ENCODE results near the gene FGL2.
"Not testable (repeated sequence)": the region's sequence is repeated elsewhere in the genome, so short reads cannot be mapped to it uniquely, and the experiment has no call there.

Gene FGL2

DNA sequence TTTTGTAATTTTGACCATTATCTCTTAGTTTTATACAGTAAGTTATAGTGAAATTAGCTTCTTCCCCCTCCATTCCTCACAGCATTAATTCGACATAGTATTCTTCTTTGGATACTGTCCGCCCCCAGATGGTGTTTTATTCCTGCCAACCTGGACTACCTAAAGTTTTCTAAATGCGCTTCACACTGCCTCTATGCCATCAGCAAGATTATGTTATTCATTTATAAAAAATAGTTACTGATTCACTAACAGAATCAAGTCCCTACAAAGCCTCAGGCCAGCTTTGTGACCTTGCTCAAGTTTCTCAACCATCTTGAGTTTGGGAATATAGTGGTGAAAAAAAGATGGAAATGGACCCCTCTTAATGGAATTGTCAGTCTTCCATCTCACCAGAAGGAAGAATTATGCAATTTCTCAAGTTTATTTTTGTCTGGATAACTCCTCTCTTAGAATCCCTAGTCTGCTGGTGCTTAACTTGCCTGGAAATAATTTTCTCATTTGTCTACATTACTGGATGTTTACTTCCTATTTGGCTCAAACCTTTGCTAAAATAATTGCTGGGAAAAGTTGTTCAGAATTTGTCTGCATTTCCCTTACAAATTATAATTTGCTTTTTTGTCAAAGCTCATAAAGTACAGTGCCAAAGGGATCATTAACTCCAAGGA lies 16.7 kb upstream of the FGL2 start:
- DNase-seq (ENCODE audit: low spot score): no peak

DNA sequence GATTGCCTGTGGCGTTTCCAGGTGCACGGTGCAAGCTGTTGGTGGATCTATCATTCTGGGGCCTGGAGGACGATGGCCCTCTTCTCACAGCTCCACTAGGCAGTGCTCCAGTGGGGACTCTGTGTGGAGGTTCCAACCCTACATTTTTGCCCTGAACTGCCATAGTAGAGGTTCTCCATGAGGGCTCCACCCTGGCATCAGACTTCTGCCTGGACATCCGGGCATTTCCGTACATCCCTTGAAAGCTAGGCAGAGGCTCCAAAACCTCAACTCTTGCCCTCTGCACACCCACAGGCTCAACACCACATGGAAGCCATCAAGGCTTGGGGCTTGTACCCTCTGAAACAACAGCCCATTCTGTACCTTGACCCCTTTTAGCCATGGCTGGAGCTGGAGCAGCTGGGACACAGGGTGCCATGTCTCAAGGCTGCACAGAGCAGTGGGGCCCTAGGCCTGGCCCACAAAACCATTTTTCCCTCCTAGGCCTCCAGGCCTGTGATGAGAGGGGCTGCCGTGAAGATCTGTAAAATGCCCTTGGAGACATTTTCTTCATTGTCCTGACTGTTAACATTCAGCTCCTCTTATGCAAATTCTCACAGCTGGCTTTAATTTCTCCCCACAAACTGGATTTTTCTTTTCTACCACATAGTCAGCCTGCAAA lies 10.0 kb upstream of the FGL2 start:
- no peak for DNase-seq (ENCODE audit: low spot score)

DNA sequence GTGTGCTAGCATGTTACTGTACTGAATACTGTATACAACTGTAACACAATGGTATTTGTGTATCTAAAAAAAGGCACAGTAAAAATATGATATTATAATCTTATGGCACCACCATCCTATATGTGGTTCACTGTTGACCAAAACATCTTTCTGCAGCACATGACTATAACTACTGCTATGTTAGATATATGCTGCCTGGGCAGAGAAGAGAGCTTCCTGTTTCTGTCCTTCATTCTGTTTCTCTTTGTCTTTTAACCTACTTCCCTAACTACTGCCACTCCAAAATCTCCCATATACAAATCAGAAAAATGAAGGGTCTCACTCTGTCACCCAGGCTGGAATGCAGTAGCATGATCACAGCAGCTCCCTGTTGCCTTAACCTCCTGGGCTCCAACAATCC lies 8.8 kb upstream of the FGL2 start:
- no peak for DNase-seq (ENCODE audit: low spot score)

DNA sequence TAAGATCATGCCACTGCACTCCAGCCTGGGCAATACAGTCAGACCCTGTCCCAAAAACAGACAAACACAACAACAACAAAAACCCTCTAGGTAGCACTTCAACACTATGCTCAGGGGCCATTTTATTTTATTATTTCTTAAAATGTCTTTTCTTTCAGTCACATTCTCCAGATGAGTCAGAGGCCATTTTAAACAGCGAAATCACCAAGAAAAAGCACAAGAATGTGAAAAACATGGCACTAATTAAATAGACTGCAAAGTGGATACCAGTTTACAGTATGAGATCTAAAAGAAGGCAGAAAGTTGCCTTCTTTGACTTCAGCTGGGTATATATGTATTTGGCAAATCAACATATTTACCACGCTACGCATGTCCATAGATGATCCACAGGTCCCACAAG lies 6.1 kb upstream of the FGL2 start:
- DNase-seq (ENCODE audit: low spot score): no peak

DNA sequence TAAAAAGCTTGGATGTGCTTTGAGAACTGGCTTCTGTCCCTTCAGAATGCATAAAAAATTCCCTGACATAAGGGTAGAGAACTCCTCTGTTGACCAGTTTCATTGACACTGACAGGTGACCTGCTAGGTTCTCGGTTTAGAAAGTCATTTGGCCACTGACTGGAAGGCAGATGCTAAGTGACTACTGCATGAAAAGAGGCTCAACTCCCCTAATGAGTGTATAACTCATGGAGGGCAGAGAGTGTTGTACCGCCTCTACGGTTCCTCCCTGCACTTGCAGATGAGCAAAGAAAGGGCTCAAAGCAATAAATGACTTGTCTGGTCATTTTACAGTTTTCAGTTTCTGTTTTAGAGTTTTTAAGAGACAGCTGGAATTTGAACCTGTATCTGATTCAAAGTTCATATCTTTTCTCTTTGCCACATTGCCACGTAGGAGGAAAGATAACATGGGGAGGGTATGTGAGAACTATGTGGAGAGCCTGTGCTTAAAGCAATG lies 2.9 kb upstream of the FGL2 start:
- DNase-seq (ENCODE audit: low spot score): no peak

DNA sequence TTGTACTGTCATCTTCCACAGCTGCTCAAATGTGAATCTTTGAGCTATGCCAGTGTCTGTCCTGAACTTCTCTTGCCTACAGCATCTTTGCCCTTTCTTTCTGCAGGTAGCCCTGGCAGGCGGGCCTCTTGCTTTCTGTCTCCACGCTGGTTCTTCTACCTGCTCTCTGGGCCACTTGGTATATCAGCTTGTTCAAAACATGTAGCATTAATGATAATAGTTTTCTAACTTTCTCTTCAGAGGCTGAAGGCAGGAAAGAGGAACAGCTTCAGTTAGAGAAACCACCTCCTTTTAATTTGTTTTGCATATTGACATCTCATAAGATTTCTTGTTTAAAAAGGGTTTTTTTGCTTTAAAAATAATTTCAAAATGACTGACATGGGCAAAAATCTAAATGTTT lies 923 bp upstream of the FGL2 start:
- no peak for DNase-seq (ENCODE audit: low spot score)

DNA sequence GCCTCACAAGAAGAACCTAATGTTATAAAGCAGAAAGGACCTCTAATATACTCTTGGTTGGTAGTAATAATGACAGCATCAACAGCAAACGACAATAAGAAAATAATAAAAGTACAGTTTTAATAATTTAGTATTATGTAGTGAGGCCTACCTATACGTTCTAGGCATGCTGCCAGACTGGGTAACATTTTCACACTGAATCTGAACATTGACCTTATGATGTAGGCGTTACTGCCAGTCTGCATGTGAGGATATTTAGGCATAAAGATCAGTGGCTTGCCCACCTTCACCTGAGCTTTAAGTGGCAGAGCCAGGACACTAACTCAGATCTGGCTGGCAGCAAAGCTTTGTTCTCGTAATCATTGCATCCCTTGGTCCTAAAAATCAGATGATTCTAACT lies 2.5 kb downstream of the FGL2 start:
- DNase-seq (ENCODE audit: low spot score): no peak

DNA sequence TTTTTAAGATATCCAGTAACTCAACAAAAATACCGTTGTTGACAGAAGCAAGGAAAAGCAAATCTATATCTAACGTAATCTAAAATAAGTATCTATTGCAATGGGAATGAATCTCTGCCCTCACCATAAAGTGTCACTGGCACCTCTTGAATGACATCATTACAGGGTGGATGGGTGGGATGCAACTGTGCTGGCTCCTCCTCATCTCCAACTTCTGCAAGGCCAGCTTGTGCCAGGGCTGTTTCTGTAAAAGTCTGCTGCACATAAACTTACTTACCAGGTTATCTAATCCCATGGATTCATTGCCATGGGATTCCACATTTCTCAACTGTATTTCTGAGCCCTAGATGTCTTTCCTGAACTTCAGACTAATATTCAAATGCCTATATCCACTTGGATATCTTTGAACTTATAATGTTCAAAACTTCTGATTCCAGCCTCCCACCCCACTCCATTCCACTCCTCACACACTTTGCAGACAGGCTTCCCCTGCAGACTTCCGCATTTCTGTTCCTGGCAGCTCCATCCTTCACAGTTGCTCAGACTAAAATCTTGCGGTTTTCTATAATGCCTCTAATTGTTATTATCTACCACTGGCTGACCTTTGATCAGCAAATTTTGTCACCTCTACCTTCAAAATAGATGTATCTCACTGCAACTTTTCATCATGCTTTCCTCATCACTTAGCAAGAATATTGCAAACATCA lies 10.7 kb downstream of the FGL2 start:
- DNase-seq (ENCODE audit: low spot score): no peak

DNA sequence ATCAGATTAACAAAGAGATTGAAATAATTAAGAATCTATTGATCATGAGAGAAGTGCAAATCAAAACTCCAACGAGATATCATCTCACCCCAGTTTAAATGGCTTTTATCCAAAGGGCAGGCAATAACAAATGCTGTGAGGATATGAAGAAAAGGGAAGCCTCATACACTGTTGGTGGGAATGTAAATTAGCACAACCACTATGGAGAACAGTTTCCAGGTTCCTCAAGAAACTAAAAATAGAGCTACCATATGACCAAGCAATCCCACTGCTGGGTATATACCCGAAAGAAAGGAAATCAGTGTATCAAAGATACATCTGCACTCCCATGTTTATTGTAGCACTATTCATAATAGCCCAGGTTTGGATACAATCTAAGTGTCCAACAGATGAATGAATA lies 13.8 kb downstream of the FGL2 start:
- no peak for DNase-seq (ENCODE audit: low spot score)

DNA sequence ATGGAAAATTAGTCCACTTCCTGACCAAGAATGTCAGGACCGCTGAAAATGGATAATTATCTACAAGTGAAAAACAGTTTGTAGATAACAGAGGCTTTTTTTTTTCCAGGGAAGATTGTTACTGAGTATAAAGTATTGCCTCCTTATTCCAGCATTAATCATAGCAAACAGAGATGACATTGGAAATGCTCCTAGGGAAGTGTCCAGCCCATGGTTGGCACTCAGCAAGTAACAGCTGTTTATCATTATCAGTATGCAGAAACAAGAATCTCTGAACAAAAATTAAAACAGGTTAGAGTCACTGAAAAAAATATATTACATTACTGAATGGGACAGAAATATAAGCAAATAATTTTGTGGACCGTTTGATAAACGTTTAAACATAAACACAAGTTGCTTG lies 14.6 kb downstream of the FGL2 start:
- no peak for DNase-seq (ENCODE audit: low spot score)

DNA sequence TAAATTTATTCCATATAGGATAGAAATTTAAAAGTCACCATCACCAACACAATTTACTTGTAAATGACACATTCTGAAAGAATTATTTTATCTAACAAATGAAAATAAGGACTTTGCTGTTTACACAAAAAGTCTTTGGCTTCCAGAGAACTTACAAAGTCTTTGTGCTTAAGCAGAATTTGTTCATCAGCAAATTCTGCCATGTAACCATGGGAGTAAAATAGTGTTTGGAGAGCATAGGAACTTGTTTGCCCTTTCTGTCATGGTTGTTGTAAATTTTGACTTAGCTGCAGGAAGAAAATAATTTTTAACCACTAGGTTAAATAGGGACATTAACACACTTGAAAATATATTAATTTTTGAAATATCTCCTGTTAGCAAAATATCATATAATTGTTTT lies 15.2 kb downstream of the FGL2 start:
- no peak for DNase-seq (ENCODE audit: low spot score)

DNA sequence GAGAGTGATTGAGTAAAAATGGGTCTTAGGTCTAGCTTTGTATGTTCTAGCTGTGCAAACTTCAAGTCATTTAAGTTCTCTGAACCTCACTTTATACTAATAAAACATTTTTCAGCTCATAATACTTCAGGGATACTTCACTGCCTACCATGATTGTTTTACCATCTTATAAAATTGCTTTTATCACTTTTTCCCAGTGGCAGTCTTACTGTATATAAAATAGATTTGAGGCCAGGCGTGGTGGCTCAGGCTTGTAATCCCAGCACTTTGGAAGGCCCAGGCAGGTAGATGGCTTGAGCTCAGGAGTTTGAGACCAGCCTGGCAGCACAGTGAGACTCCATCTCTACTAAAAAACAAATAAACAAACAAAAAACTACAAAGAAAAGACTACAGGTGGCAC lies 17.4 kb downstream of the FGL2 start:
- DNase-seq (ENCODE audit: low spot score): no peak

DNA sequence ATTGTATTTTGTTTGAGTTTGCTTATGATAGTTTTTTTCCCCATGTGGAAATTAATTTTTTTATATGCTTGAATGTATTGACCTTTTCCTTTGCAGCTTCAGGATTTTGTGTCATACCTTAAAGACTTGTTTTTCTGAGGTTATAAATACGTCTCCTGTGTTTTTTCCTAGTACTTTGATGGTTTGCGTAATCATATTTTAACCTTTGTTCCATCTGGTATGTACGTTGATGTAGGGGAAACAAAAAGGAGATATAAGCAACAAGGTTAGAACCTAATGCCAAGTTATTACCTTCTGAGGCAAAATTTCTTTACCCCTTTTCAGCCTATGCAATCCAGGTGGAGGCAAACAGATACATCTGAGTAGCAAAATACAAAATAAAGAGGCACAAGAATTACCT lies 17.9 kb downstream of the FGL2 start:
- no peak for DNase-seq (ENCODE audit: low spot score)

DNA sequence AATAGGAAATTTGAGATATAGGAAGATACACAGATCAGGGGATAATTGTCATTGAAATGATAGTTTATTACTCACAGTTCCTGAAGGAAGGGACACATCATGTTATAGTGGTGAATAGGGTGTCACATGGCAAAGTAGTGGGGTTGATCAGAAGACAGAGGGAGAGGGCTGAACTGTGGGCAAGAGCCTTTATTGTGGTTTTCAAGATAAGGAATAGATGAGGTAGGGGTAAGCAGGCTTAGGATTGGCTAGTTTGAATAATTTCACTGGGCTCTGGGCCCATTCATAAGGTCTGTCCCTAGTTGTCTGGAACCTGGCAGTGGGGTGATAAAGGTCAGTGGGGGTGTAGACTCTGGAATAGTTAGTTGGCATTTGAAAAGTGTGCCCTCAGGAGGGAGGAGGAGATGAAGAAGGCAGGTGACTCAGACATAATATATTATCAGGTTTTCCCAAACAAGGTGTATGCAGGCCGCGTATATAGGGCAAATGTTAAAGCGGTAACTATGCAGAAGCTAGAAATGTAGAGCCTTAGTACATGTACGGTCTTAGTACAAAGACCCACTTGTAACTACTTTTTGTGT lies 18.5 kb downstream of the FGL2 start:
- no peak for DNase-seq (ENCODE audit: low spot score)

DNA sequence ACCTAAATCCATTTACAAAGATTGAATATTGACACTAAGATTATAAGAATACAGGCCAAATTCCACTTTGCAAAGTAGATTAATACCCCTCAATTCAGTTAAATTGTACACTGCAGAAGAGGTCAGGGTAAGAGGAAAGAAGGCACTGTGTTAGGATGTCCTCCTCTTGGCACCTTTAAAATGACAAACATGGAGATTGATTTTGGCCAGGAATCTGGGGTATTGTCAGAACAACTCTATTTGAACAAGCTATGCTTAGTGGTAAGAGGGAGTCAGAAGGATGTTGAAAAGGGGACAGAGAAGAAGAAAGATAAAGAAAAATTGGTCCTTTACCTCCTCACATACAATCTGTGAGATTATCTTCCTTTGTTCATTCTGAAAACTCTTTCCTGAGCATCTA lies 21.6 kb downstream of the FGL2 start:
- DNase-seq (ENCODE audit: low spot score): not testable (repeated sequence)

DNA sequence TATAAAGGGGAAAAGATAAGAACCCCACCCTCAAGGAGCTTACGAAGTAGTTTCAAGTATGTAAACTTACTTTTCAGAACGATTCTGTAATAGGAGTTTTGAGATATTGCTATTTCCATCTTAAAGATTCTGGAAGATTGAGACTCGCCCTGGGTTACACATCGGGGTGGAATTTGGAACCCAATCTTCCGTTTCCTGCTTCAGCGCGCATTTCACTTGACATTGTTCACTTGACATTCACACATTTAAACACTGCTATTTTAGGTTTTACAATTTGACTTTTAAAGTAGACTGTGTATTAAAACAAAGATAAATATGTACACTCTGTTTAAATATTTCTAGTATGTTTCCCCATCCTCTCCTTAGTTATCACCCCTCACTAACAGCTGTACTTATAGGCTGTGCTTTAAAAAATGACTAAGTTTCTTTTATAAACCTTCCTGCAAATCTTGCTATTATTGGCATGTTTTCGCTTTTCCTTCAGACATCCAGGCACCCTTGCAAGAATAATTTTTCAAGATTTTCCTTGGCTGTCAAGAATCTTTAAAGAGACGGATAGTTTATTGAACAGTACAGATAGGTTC lies 22.2 kb downstream of the FGL2 start:
- not testable (repeated sequence) for DNase-seq (ENCODE audit: low spot score)

DNA sequence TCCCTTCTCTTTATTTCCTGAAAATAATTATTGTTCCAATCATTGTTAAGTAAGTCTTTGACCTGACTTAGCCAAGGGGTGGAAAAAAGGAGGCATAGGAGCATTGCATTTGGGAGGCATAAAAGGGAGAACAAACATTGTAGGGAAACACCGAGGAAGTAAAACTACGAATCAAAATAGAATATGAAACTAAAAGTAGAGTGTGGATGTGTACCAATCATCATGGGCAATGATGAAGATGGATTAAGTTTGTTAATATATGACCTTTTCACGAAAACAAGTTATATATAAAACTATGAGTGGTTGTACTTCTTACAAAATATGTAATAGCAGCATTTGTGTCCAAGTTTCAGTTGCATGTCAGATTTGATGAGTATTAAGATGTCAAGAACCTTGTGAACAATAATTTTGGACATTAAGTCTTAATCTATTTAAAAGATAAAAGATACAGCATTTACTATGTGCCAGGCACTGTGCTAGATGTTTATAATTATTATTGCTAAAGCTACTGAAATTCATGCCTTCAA lies 24.3 kb downstream of the FGL2 start:
- DNase-seq (ENCODE audit: low spot score): not testable (repeated sequence)

DNA sequence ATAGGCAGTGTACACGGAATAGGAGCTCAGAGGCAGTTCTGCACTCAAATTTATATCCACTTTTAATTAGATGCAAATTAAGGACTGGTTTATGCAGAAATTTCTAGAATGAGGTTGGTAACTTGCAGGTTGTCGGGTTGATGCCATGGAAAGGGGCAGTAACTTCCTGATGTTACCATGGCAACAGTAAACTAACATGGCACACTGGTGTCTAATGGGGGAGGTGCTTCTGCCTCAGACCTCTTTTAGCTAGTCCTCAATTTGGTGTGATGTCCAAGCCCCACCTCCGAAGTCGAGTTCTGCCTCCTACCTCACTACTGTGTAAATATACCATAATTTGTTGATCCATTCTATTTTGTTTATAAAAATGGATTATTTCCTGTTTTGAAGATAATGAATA lies 25.2 kb downstream of the FGL2 start:
- DNase-seq (ENCODE audit: low spot score): not testable (repeated sequence)

DNA sequence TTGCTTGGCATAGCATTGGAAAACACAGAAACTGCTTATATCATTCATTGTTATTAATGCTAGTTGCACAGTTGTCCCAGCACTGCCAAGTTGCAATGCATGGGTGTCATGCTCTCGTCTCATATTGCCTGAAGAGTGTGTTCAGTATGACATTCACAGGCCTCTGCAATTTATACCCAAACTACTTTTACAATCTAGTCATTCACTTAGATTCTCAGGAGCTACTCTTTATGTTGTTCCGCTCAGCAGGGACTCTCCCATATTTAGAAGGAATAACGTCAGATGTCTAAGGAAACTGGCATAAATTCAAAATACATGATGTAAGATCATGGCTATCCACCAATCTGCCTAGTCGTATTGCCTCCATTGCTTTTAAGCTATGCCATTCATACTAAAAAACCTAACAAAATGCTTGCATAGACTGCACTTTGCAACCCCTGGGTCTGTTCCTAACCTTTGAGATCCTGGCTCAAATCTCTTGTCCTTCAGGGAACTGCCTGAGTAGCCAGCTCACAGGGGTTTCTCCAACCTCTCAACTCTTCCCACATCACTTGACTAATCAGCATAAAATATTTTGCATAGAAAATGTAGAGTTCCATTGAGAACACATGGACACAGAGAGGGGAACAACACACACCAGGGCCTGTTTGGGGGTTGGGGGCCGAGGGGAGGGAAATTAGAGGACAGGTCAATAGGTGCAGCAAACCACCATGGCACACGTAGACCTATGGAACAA lies 27.0 kb downstream of the FGL2 start:
- DNase-seq (ENCODE audit: low spot score): not testable (repeated sequence)

DNA sequence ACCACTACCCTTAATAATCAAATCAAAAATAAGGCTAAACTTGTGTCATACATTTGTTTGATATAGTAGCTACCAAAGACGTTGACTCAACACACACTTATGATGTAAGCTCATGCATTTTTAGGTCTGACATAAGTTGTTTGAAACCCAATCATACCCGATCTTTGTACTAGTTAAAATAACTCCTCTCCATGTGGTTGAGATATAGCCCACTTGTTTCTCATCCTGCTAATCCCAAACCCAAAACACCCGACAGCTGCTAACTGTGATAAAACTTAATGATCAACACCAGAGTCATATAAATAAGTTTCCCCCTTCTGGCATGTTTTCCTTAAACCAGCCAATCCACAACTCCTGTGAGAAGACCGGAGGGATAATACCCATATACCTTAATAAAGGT lies 28.5 kb downstream of the FGL2 start:
- DNase-seq (ENCODE audit: low spot score): not testable (repeated sequence)

DNA sequence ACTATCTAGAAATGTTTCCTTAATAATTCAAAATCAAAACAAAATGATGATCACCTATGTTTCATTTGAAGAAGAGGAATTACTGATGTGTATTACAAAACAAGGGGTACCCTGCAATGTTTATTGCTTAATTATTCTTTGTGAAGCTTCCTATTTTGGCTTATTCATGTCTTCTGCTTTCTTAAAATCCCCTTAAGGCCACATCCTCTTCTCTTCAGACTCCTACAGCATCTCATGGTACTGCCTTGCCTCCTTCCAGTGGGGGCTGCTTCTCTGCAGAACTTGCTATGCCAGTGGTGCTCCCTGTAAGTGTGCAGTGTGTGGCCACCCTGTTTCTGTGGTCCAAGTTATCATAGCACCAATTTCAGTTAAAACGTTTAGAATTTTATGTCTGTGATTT lies 42.2 kb downstream of the FGL2 start:
- DNase-seq (ENCODE audit: low spot score): no peak

DNA sequence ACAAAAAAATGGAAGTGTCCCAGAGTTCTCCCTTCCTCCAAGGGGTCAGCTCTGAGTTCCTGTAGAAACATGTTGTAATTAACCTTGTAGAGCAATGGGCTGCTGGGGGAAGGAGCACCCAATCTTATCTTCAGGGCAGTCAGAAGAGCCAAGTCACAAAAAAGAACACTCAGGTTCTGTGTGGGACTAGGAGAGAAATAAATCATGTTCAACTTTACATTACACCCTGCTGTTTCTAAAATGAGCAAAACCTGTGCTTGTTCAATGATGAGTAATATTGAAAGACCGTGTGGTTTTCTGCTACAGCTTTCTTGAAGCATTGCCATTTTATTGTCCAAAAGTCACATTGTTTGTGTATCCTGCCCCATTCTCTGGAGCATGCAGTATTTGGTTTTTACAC lies 42.6 kb downstream of the FGL2 start:
- DNase-seq (ENCODE audit: low spot score): not testable (repeated sequence)

Measured in ecto neural progenitor cell (in vitro differentiated cells).